Activated CD8-positive, alpha-beta memory T cell treated with anti-CD3 and anti-CD28 coated beads for 48 hours (primary cell): ENCODE results near the gene PRAC1.

Experiments
- DNase-seq, 3 experiments: peaks; one replicate each; pipeline ENCODE4 v3.0.0-alpha.2; 2020; ENCODE audit warnings: low read depth in 2 of 3, low spot score in 2 of 3

PRAC1 gene

GRCh38 chr17:48711128-48711527 lies 11.2 kb downstream of the PRAC1 start:
- no peak for DNase-seq

GRCh38 chr17:48704361-48705248 lies 17.7 kb downstream of the PRAC1 start:
- DNase-seq = no peak

- no peak for DNase-seq
Observed at GRCh38 chr17:48701864-48702532, 20.3 kb downstream of the PRAC1 start.

GRCh38 chr17:48693178-48693577 lies 29.1 kb downstream of the PRAC1 start:
- DNase-seq = no peak

GRCh38 chr17:48692049-48692448 lies 30.3 kb downstream of the PRAC1 start:
- DNase-seq = no peak

GRCh38 chr17:48690655-48691054 lies 31.7 kb downstream of the PRAC1 start:
- no peak for DNase-seq

- no peak for DNase-seq
Observed at GRCh38 chr17:48681609-48682008, 40.7 kb downstream of the PRAC1 start.

- DNase-seq = no peak
Observed at GRCh38 chr17:48679385-48680096, 42.8 kb downstream of the PRAC1 start.

GRCh38 chr17:48678141-48678971 lies 44.0 kb downstream of the PRAC1 start:
- peak; percentile 33 to 71 (median 61) for DNase-seq

GRCh38 chr17:48676963-48677558 lies 45.3 kb downstream of the PRAC1 start:
- no peak for DNase-seq

- DNase-seq = no peak
Observed at GRCh38 chr17:48672340-48672739, 50.0 kb downstream of the PRAC1 start.
